Activated T-cell treated with anti-CD3 and anti-CD28 coated beads, Interleukin-2, amount 50 U/mL, for 1 hour (primary cell): Measurements from ENCODE around the gene SLC34A1.
"Not testable (repeated sequence)": the region's sequence is repeated elsewhere in the genome, so short reads cannot be mapped to it uniquely, and the experiment has no call there.

Source experiments
- DNase-seq: peaks from one replicate; pipeline ENCODE4 v3.0.0-alpha.2; 2020

Gene SLC34A1

DNA sequence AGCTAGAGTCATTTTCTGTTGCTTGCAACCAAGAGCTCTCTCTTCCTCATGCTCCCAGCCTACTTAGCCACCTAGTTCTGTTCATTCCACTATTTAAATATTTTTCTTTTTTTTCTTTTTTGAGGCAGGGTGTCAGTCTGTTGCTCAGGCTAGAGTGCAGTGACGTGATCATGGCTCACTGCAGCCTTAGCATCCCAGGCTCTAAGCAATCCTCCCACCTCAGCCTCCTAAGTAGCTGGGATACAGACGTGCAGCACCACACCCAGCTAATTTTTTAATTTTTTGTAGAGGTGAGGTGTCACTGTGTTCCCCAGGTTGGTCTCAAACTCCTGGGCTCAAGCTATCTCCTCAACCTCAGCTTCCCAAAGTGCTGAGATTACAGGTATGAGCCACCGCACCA, 30.2 kb downstream of the SLC34A1 start:
- DNase-seq, result no peak

GRCh38 chr5:177417081-177417480, 32.8 kb downstream of the SLC34A1 start:
- not testable (repeated sequence) for DNase-seq

DNA sequence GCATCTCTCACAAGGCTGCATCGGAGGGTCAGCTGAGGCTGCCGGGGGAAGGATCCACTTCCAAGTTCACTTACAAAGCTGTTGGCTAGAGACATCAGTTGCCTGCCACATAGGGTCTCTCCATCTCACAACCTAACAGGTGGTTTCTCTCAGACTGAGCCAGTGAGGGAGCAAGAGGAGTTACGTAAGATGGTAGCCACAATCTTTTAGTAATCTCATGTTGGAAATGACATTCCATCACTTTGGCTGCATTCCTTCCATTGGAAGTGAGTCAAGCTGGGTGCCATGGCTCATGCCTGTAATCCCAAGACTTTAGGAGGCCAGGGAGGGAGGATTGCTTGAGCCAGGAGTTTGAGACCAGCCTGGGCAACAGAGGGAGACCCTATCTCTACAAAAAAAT, 34.8 kb downstream of the SLC34A1 start:
- no peak for DNase-seq

- not testable (repeated sequence) for DNase-seq
These were observed 36.2 kb downstream of the SLC34A1 start for GRCh38 chr5:177420472-177420871.

- DNase-seq, result no peak
These were observed 37.0 kb downstream of the SLC34A1 start for GRCh38 chr5:177421062-177421798.

DNA sequence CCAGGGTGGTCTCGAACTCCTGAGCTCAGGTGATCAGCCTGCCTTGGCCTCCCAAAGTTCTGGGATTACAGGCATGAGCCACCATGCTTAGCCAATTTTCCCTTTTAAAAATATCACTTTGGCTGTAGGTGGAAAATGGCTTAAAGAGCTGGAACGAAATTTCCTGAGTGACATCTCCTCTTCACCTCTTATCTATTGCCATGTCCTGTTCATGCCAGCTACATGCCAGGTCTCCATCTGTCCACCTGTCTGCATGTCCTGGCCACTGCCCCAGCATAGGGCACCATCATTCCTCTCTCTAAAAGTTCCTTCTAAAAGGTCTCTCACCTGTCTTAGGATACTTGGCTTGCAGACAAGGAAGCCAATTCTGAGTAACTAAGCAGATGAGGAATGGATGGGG, 39.4 kb downstream of the SLC34A1 start:
- no peak for DNase-seq

DNA sequence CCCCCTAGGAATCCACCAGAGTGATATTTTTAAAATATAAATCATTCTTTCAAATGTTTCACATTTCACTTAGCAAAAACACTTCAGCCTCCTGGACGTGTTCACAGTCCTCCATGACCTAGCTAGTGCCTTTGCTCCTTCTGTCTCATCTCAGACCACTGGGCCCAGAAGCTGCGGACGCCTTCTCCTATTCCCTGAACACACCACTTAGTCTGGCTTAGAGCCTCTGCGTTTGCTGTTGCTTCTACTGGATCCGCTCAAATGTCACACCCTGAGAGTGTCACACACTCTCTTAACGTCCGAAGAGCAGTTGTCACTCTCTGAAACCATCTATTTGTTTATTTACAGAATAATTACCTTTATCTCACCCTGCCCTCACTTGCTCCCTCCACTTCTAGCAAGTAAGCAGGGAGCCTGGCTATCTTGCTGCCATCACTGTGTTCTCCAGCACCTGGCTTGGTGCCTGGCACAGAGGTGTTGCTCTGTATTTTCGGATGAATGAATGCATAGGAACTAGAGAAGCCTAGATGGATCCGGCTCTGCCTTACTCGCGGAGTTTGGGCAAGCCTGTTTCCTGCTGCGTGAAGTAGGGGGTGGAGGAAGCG, 41.1 kb downstream of the SLC34A1 start:
- no peak for DNase-seq

GRCh38 chr5:177425801-177426565, 41.7 kb downstream of the SLC34A1 start:
- DNase-seq, result peak; percentile 97

DNA sequence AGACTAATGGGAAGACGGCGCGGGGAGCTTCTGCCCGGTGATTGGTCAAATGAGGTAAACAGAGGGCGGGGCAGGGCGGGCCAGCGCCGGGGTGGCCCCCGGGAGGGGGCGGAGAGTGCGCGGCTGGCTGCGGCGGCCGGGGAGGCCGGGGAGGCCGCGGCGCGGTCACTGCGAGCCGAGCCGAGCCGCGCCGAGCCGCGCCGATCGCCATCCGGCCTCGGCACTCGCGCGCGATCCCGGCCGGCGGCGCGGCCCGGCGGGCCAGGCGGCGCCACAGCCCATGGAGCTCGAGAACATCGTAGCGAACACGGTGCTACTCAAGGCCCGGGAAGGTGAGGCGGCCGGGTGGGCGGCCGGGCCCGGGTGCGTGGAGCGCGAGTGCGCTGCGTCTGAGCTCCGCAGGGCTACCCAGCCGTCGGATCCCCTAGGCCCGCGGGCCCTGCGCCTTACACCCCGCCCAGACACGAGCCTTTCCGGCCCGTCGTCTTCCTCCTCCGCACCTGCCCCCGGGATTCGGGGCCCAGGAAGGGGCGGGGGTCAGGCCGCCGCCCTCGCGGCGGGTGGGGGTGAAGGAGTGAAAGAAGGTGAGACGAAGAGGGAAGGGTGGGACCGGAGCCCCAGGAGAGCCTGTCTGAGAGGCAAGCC, 42.5 kb downstream of the SLC34A1 start, which contains the start of gene GRK6:
TSS of gene GRK6 (plus strand) at position 111 of the 645 bp plus-strand sequence. CDS start at position 281, 170 bp downstream.
- peak; percentile 73 for DNase-seq

- DNase-seq, result no peak
These were observed 43.1 kb downstream of the SLC34A1 start for GRCh38 chr5:177427211-177427822.

DNA sequence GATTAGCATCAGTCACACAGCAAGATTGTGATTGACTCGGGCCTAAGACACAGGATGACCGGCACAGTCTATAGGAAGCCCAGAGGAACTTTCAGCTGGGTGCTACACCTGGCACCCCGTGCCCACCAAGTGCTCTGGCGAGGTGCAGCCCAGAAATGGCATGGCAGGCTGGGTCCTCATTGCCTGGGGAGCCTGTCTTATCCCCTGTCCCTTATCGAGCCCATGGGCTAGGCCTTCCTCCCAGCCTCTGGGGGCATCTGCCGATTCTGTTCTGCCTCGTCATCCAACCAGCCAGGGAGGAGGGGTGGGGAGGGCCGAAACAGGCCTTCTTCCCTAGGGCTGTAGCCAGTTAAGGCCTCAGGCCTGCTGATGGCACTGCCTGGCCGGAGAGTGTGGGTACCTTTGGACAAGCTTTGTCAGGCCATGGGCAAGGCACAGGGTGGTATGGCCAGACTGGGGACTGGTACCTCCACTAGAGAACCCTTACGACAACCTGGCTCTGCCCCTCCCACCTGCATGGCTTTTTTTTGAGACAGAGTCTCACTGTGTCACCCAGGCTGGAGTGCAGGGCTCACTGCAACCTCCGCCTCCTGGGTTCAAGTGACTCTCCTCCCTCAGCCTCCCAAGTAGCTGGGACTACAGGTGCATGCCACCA, 43.8 kb downstream of the SLC34A1 start:
- DNase-seq, result peak; percentile 45

GRCh38 chr5:177428574-177429217, 44.5 kb downstream of the SLC34A1 start:
- no peak for DNase-seq

DNA sequence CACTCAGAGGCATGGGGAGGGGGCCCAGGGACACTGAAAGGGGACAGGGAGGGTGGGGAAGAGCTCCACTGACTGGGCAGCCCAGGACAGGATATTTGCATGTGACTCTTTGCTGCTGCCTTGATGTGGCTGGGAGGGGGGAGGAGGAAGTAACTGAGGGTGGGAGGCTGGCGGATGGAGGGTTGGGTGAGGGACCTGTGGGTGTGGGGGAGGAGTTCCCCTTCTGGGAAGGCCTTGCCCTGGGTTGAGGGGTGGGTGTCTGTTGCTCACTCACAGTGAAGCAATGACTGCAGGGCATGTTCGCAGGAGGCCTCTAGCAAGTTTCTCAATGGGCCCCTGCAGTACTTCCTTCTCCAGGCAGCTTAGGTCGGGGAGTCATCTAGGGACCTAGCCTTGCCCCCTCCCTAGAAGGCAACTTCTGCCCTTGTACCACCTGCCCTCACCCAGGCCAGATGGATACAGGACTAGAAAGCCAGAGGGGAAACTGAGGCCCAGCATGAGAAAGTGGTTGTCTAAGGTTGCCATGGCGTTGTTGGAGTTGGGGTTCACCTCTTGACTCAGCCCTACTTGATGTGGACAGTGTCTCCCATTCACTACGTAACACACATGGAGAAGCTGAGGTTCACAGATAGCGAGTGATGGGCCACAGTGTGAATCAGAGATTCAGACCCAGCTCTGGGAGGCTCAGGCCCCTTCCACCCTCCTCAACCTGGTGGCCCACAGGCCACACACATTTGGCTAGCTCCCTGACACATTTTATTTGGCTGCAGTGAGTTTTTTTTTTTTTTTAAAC, 45.2 kb downstream of the SLC34A1 start:
- peak; percentile 75 for DNase-seq

GRCh38 chr5:177430140-177430951, 46.1 kb downstream of the SLC34A1 start:
- peak; percentile 34 for DNase-seq

DNA sequence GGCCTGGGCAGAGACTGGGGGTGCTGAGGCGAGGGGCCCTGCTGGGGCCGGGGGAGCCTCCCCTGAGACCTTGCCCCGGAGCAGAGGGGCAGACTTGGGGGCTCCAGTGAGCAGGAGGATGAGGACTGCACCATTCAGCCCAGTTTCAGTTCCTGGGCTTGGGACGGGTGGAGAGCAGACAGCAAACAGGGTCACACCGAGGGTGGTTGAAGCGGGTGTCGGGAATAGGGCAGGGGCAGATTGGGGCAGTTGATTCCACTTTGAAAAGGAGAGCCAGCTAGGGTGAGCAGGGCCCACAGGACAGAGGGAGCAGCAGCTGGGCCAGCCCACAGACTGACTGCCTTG, 46.7 kb downstream of the SLC34A1 start:
- DNase-seq, result peak; percentile 32

GRCh38 chr5:177431317-177432142, 47.3 kb downstream of the SLC34A1 start:
- peak; percentile 69 for DNase-seq

- no peak for DNase-seq
These were observed 48.1 kb downstream of the SLC34A1 start for GRCh38 chr5:177432143-177432838.
